ENCODE measurements around the gene CDH20.

CDH20 gene

DNA sequence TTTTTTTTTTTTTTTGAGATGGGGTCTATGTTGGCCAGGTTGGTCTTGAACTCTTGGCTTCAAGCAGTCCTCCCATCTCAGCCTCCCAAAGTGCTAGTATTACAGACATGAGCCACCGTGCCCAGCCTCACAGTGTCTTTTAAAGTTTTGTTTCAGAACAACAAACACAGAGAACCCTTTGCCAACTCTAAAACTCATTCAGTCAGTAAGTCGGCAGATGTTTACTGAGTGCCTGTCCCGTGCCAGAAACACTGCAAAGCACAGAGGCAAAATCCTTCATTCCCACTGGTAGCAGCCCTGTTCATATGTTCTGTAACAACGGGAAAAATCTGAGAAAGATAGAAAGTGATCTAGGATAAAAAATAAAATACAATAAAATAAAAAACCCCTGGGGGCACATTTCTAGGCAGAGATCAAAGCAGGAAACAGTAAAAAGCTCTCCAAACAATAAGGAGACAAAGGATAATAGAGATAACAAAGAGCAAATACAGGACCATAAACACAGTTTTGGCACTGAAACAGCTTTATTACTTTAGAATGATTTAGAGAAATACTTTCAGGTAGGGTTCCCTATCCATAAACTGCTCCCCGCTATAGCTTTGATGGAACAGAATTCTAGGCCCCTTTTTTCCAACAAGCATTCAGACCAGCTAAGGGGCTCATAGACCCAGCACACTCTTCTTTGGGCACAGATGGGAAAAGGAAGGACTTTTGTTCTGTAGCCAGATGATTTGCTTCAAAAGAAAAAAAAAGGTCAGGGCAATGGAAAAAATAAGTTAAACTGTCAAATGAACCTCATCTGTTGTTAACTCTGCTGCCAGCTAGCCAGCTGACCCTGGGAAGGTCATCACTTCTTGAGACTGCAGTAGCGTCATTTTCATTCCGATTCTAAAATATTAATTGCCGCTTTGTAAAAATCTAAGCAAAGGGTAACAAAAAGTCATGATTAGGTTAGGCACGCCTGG is 212.3 kb downstream of the CDH20 start:
- no peak overlapping the region for H3K9ac ChIP-seq (ENCODE audit: low read length)
- no peaks in the 10 kb centered on the region for H3K79me1 ChIP-seq (replicated peaks; ENCODE audit: low read length, poor library complexity, severe bottlenecking)
- H4K91ac ChIP-seq (ENCODE audit: low read length): no peak overlapping the region
- no peak overlapping the region for H4K8ac ChIP-seq (ENCODE audit: low read length)
- no peak overlapping the region for H3K23ac ChIP-seq (ENCODE audit: low read length in 2 of 2)
- WGBS: 94% methylated on average over 6 of the region's 9 CpGs
- no peak overlapping the region for H3K4me2 ChIP-seq (ENCODE audit: low read length, poor library complexity, severe bottlenecking)
- no peak overlapping the region for H2BK15ac ChIP-seq (ENCODE audit: low read depth, poor library complexity, severe bottlenecking)
- no peak overlapping the region for H3K14ac ChIP-seq (ENCODE audit: low read length in 2 of 2)
- H3K36me3 ChIP-seq (ENCODE audit: control insufficient read depth in 1 of 2, insufficient read depth in 2 of 2, low read depth in 1 of 2, low read length in 2 of 2): no peaks in the 10 kb centered on the region
- H2BK12ac ChIP-seq (ENCODE audit: low read length in 2 of 2): no peak overlapping the region
- no peak overlapping the region for H2BK5ac ChIP-seq (ENCODE audit: low read depth, low read length, poor library complexity, severe bottlenecking)
- H2AK5ac ChIP-seq (ENCODE audit: low read length, severe bottlenecking): no peak overlapping the region
- no peak overlapping the region for H2AFZ ChIP-seq (ENCODE audit: low read depth, low read length)
- no peak for DNase-seq
- no peak overlapping the region for H2BK120ac ChIP-seq (ENCODE audit: low read depth, low read length)
- H3K27me3 ChIP-seq (ENCODE audit: control insufficient read depth in 1 of 2, insufficient read depth in 1 of 2, low read length in 2 of 2): peaks cover 0 to 1% of the 10 kb centered on the region in 2 experiments
- H3K18ac ChIP-seq (ENCODE audit: low read depth in 1 of 2, low read length in 2 of 2): no peak overlapping the region
- no peaks in the 10 kb centered on the region for H3K9me3 ChIP-seq (ENCODE audit: control insufficient read depth, low read length)
- H3K4me3 ChIP-seq (ENCODE audit: insufficient read depth in 1 of 2, low read depth in 1 of 2, low read length in 2 of 2): no peak overlapping the region
- no peak overlapping the region for H3K4ac ChIP-seq (ENCODE audit: low read depth in 1 of 2, low read length in 2 of 2)
- H3K4me1 ChIP-seq (ENCODE audit: control insufficient read depth, insufficient read depth, low read depth, low read length): no peaks in the 10 kb centered on the region
- H3K27ac ChIP-seq (ENCODE audit: low read length, poor library complexity, severe bottlenecking): no peak overlapping the region

DNA sequence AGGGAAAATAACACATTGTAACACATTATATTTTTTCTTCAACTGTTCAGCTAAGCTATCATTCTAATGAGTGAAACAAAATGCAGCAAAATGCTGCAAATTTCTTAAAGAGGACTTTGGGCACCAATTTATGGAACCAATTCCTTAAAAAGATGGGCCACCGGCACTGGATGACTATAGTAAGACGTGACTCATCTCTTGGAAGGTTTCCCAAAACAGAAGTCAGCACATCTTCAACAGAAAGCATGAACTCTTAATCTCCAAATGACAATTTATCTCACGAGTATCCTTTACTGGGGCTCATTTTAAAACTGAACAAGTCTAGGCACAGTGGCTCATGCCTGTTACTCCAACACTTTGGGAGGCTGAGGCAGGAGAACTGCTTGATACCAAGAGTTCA is 213.4 kb downstream of the CDH20 start:
- peaks cover 0 to 5% of the 10 kb centered on the region in 2 experiments for H3K27me3 ChIP-seq (ENCODE audit: control insufficient read depth in 1 of 2, insufficient read depth in 1 of 2, low read length in 2 of 2)
- no peak overlapping the region for H3K4me3 ChIP-seq (ENCODE audit: insufficient read depth in 1 of 2, low read depth in 1 of 2, low read length in 2 of 2)
- H3K9ac ChIP-seq (ENCODE audit: low read length): no peak overlapping the region
- no peak overlapping the region for H2BK120ac ChIP-seq (ENCODE audit: low read depth, low read length)
- peak; percentile 81 for DNase-seq
- no peak overlapping the region for H3K14ac ChIP-seq (ENCODE audit: low read length in 2 of 2)
- no peaks in the 10 kb centered on the region for H3K9me3 ChIP-seq (ENCODE audit: control insufficient read depth, low read length)
- no peak overlapping the region for H3K27ac ChIP-seq (ENCODE audit: low read length, poor library complexity, severe bottlenecking)
- H3K4me1 ChIP-seq (ENCODE audit: control insufficient read depth, insufficient read depth, low read depth, low read length): no peaks in the 10 kb centered on the region
- H2BK15ac ChIP-seq (ENCODE audit: low read depth, poor library complexity, severe bottlenecking): no peak overlapping the region
- H2AFZ ChIP-seq (ENCODE audit: low read depth, low read length): no peak overlapping the region
- no peak overlapping the region for H3K23ac ChIP-seq (ENCODE audit: low read length in 2 of 2)
- no peak overlapping the region for H3K4me2 ChIP-seq (ENCODE audit: low read length, poor library complexity, severe bottlenecking)
- no peaks in the 10 kb centered on the region for H3K36me3 ChIP-seq (ENCODE audit: control insufficient read depth in 1 of 2, insufficient read depth in 2 of 2, low read depth in 1 of 2, low read length in 2 of 2)
- no peak overlapping the region for H2AK5ac ChIP-seq (ENCODE audit: low read length, severe bottlenecking)
- no peak overlapping the region for H4K91ac ChIP-seq (ENCODE audit: low read length)
- H3K79me1 ChIP-seq (replicated peaks; ENCODE audit: low read length, poor library complexity, severe bottlenecking): no peaks in the 10 kb centered on the region
- no peak overlapping the region for H2BK5ac ChIP-seq (ENCODE audit: low read depth, low read length, poor library complexity, severe bottlenecking)
- no peak overlapping the region for H2BK12ac ChIP-seq (ENCODE audit: low read length in 2 of 2)
- no peak overlapping the region for H3K4ac ChIP-seq (ENCODE audit: low read depth in 1 of 2, low read length in 2 of 2)
- 18% methylated on average over 3 of the region's 3 CpGs for WGBS
- H4K8ac ChIP-seq (ENCODE audit: low read length): no peak overlapping the region
- no peak overlapping the region for H3K18ac ChIP-seq (ENCODE audit: low read depth in 1 of 2, low read length in 2 of 2)

DNA sequence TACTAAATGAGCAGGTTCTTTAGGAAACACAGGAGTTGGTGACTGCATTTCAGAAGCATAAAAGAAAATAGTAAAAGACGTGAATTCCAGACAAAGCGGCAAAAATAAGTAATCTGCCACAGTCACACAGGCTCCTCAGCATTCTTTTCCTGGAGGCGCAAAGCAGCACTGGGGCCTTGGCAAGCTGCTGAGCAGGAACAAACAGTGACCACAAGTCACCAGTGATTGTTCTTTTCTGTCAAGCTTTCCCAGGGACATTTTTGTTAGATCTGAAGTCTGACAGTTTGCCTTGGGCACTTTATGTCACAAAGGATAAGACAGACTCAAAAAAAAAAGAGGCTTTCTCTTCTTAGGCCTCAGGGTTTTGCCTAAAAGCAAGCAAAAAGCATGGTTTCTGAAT is 216.2 kb downstream of the CDH20 start:
- Histone ChIP-seq H2AFZ (ENCODE audit: low read depth, low read length) (no peak overlapping the region), H3K4me1 (ENCODE audit: control insufficient read depth, insufficient read depth, low read depth, low read length) (no peaks in the 10 kb centered on the region), H2BK5ac (ENCODE audit: low read depth, low read length, poor library complexity, severe bottlenecking) (no peak overlapping the region), H3K27ac (ENCODE audit: low read length, poor library complexity, severe bottlenecking) (no peak overlapping the region), H3K4ac (ENCODE audit: low read depth in 1 of 2, low read length in 2 of 2) (no peak overlapping the region), H3K36me3 (ENCODE audit: control insufficient read depth in 1 of 2, insufficient read depth in 2 of 2, low read depth in 1 of 2, low read length in 2 of 2) (peaks cover 0 to 5% of the 10 kb centered on the region in 2 experiments), H2AK5ac (ENCODE audit: low read length, severe bottlenecking) (no peak overlapping the region), H3K9ac (ENCODE audit: low read length) (no peak overlapping the region), H3K79me1 (replicated peaks; ENCODE audit: low read length, poor library complexity, severe bottlenecking) (no peaks in the 10 kb centered on the region), H4K91ac (ENCODE audit: low read length) (no peak overlapping the region), H3K4me3 (ENCODE audit: insufficient read depth in 1 of 2, low read depth in 1 of 2, low read length in 2 of 2) (no peak overlapping the region), H2BK15ac (ENCODE audit: low read depth, poor library complexity, severe bottlenecking) (no peak overlapping the region), H3K4me2 (ENCODE audit: low read length, poor library complexity, severe bottlenecking) (no peak overlapping the region), H3K9me3 (ENCODE audit: control insufficient read depth, low read length) (no peaks in the 10 kb centered on the region), H2BK120ac (ENCODE audit: low read depth, low read length) (no peak overlapping the region), H3K14ac (ENCODE audit: low read length in 2 of 2) (no peak overlapping the region), H2BK12ac (ENCODE audit: low read length in 2 of 2) (no peak overlapping the region), H3K18ac (ENCODE audit: low read depth in 1 of 2, low read length in 2 of 2) (no peak overlapping the region), H3K23ac (ENCODE audit: low read length in 2 of 2) (no peak overlapping the region), H3K27me3 (ENCODE audit: control insufficient read depth in 1 of 2, insufficient read depth in 1 of 2, low read length in 2 of 2) (peaks cover 0 to 5% of the 10 kb centered on the region in 2 experiments), H4K8ac (ENCODE audit: low read length) (no peak overlapping the region)
- WGBS: 99% methylated on average over 3 of the region's 3 CpGs
- DNase-seq: no peak

DNA sequence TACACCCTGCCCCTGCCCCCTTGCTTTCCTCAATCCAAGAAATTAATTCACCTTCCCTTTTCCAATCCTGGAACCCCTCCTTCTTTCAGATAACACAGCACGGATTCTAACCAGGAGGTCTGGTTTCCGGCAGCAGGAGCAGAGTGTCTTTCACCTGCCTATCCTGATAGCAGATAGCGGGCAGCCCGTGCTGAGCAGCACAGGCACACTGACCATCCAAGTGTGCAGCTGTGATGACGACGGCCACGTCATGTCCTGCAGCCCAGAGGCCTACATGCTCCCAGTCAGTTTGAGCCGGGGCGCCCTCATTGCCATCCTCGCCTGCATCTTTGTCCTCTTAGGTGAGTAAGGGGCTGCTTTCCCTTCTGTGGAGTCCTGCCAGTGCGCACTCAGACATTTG is 216.7 kb downstream of the CDH20 start:
- Histone ChIP-seq H3K14ac (ENCODE audit: low read length in 2 of 2) (no peak overlapping the region), H3K9me3 (ENCODE audit: control insufficient read depth, low read length) (no peaks in the 10 kb centered on the region), H4K91ac (ENCODE audit: low read length) (peak overlapping the region; percentile 79), H2BK120ac (ENCODE audit: low read depth, low read length) (no peak overlapping the region), H2AFZ (ENCODE audit: low read depth, low read length) (no peak overlapping the region), H2BK15ac (ENCODE audit: low read depth, poor library complexity, severe bottlenecking) (no peak overlapping the region), H2AK5ac (ENCODE audit: low read length, severe bottlenecking) (no peak overlapping the region), H3K27ac (ENCODE audit: low read length, poor library complexity, severe bottlenecking) (no peak overlapping the region), H3K4me2 (ENCODE audit: low read length, poor library complexity, severe bottlenecking) (no peak overlapping the region), H3K23ac (ENCODE audit: low read length in 2 of 2) (no peak overlapping the region), H3K36me3 (ENCODE audit: control insufficient read depth in 1 of 2, insufficient read depth in 2 of 2, low read depth in 1 of 2, low read length in 2 of 2) (peaks cover 0 to 8% of the 10 kb centered on the region in 2 experiments), H3K4ac (ENCODE audit: low read depth in 1 of 2, low read length in 2 of 2) (peak overlapping the region in 1 of 2 experiments; percentile 62), H3K18ac (ENCODE audit: low read depth in 1 of 2, low read length in 2 of 2) (no peak overlapping the region), H3K79me1 (replicated peaks; ENCODE audit: low read length, poor library complexity, severe bottlenecking) (no peaks in the 10 kb centered on the region), H2BK12ac (ENCODE audit: low read length in 2 of 2) (peak overlapping the region in 1 of 2 experiments; percentile 64), H3K4me3 (ENCODE audit: insufficient read depth in 1 of 2, low read depth in 1 of 2, low read length in 2 of 2) (no peak overlapping the region), H4K8ac (ENCODE audit: low read length) (peak overlapping the region; percentile 69), H3K27me3 (ENCODE audit: control insufficient read depth in 1 of 2, insufficient read depth in 1 of 2, low read length in 2 of 2) (peaks cover 0 to 5% of the 10 kb centered on the region in 2 experiments), H2BK5ac (ENCODE audit: low read depth, low read length, poor library complexity, severe bottlenecking) (no peak overlapping the region), H3K4me1 (ENCODE audit: control insufficient read depth, insufficient read depth, low read depth, low read length) (no peaks in the 10 kb centered on the region), H3K9ac (ENCODE audit: low read length) (no peak overlapping the region)
- no peak for DNase-seq
- WGBS: 80% methylated on average over 10 of the region's 11 CpGs

Data from mesenchymal stem cell (in vitro differentiated cells and primary cell).